Fibroblast of lung (primary cell): Measurements from ENCODE around the gene FOXQ1. TPM values are rescaled to one million over a fixed set of nuclear protein-coding genes. Genes with fewer than 3 reads are reported as not detected.

ENCODE experiments used
- DNase-seq, 2 donors: peaks; one replicate each; pipeline versions ENCODE4 v3.0.0 to v3.0.0-alpha.2; 2010; ENCODE audit warnings: low read depth in 2 of 2
- H2AFZ ChIP-seq: 2 replicates; pipeline ENCODE4 v1.5.1; 2012; ENCODE audit warnings: low read length, control low read depth, inconsistent platforms
- H3K27ac ChIP-seq: 2 replicates; pipeline ENCODE4 v1.5.1; 2011; ENCODE audit warnings: low read length, control low read depth; ENCODE audit not compliant: insufficient read depth
- H3K27me3 ChIP-seq: 2 replicates; pipeline ENCODE4 v1.5.1; 2011; ENCODE audit warnings: mild to moderate bottlenecking, low read length; ENCODE audit not compliant: control insufficient read depth, insufficient read depth
- H3K36me3 ChIP-seq: 2 replicates; pipeline ENCODE4 v1.5.1; 2011; ENCODE audit warnings: low read length; ENCODE audit not compliant: control insufficient read depth, insufficient read depth
- H3K4me1 ChIP-seq: 2 replicates; pipeline ENCODE4 v1.5.1; 2011; ENCODE audit warnings: low read length; ENCODE audit not compliant: control insufficient read depth, insufficient read depth; ENCODE audit errors: extremely low read depth
- H3K4me2 ChIP-seq: 2 replicates; pipeline ENCODE4 v1.5.1; 2011; ENCODE audit warnings: low read length, control low read depth; ENCODE audit not compliant: insufficient read depth; ENCODE audit errors: extremely low read depth
- H3K4me3 ChIP-seq, 4 experiments: fragments of 200-600 bp in 1 of 4; sonication (generic) in 1 of 4; replicated peaks in 1 of 4; 2 replicates each; pipeline ENCODE4 v1.5.1; 2011 to 2016; ENCODE audit warnings: low read length in 4 of 4, low read depth in 3 of 4, mild to moderate bottlenecking in 3 of 4, control low read depth in 2 of 4, inconsistent platforms in 1 of 4, mixed read lengths in 1 of 4; ENCODE audit not compliant: insufficient read depth in 1 of 4; ENCODE audit errors: control extremely low read depth in 1 of 4
- H3K79me2 ChIP-seq: 2 replicates; pipeline ENCODE4 v1.5.1; 2012; ENCODE audit warnings: mild to moderate bottlenecking, low read length, inconsistent platforms; ENCODE audit not compliant: control insufficient read depth, insufficient read depth
- H3K9ac ChIP-seq: 2 replicates; pipeline ENCODE4 v1.5.1; 2011; ENCODE audit warnings: mild to moderate bottlenecking, low read length, control low read depth; ENCODE audit not compliant: insufficient read depth
- H3K9me3 ChIP-seq: 2 replicates; pipeline ENCODE4 v1.5.1; 2012; ENCODE audit warnings: low read depth, low read length; ENCODE audit not compliant: control insufficient read depth, insufficient read depth
- H4K20me1 ChIP-seq: 2 replicates; pipeline ENCODE4 v1.5.1; 2011; ENCODE audit warnings: low read length; ENCODE audit not compliant: control insufficient read depth, insufficient read depth; ENCODE audit errors: extremely low read depth
- CTCF ChIP-seq, 2 donors: IDR thresholded peaks in 1 of 2; conservative IDR thresholded peaks in 1 of 2; 1 replicate in 1 of 2; 2 replicates in 1 of 2; pipeline ENCODE4 v1.5.1; 2011 to 2012; ENCODE audit warnings: low read length in 2 of 2, control low read depth in 1 of 2, inconsistent platforms in 1 of 2, low read depth in 1 of 2, mild to moderate bottlenecking in 1 of 2
- EZH2 ChIP-seq: IDR thresholded peaks from 2 replicates; pipeline ENCODE4 v1.5.1; 2012; ENCODE audit warnings: low read length, control low read depth, mild to moderate bottlenecking; ENCODE audit errors: missing control alignments
- polyA plus RNA-seq, 2 donors: library from polyadenylated mRNA; depleted of rRNA in 1 of 2; stranded (reverse) in 1 of 2; unstranded in 1 of 2; fragments of >200 nt; gene quantifications; 2 replicates each; pipeline ENCODE4 v1.2.1, GENCODE V29; 2011 to 2012; ENCODE audit warnings: missing spikeins in 1 of 2
- total RNA-seq: library from RNA; depleted of rRNA; stranded (reverse); fragments of >200 nt; gene quantifications from 2 replicates; pipeline ENCODE4 v1.2.1, GENCODE V29; 2014

FOXQ1 gene
- total and polyA plus RNA-seq, 2 donors (not counting 1 experiment from before 2014, with no cell fraction given), result 1.8 to 2.0 TPM

DNA sequence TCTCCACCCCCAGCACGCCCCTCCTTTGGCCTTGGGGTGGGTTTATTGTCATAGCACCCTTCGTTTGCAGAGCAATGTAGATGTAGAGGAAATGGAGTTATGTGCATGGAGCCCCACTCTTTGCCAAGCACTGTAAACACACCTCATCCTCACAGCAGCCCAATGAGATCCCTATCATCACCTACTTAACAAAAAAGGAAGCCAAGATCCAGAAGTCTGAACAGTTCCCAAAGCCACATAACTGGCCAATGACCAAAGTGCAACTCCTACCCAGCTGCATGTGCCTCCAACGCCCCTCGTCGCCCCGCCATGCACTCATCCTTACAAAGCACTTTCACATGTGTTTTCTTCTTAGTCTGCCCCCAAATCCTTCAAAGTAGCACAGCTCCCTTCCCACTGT lies 21.8 kb upstream of the FOXQ1 start:
- H3K4me1 ChIP-seq, result peaks cover 14% of the 10 kb centered on the region
- H3K4me2 ChIP-seq, result no peak overlapping the region
- no peaks in the 10 kb centered on the region for H3K36me3 ChIP-seq
- no peaks in the 10 kb centered on the region for H4K20me1 ChIP-seq
- TF ChIP-seq CTCF (conservative IDR thresholded peaks at IDR 0.05 in 1 of 2, IDR thresholded peaks at IDR 0.05 in 1 of 2; ENCODE audit: low read depth in 1 of 2, low read length in 2 of 2), result no peak
- no peak for TF ChIP-seq EZH2
- no peak overlapping the region for H3K27ac ChIP-seq
- no peaks in the 10 kb centered on the region for H3K9me3 ChIP-seq
- H2AFZ ChIP-seq, result no peak overlapping the region
- no peaks in the 10 kb centered on the region for H3K79me2 ChIP-seq
- no peak overlapping the region for H3K9ac ChIP-seq
- DNase-seq, result no peak
- no peaks in the 10 kb centered on the region for H3K27me3 ChIP-seq
- no peak overlapping the region for H3K4me3 ChIP-seq

- Histone ChIP-seq H3K9me3 (no peaks in the 10 kb centered on the region), H3K36me3 (no peaks in the 10 kb centered on the region), H3K79me2 (no peaks in the 10 kb centered on the region), H3K27ac (no peak overlapping the region), H3K4me2 (no peak overlapping the region), H3K9ac (no peak overlapping the region), H3K4me3 (no peak overlapping the region), H2AFZ (no peak overlapping the region), H3K4me1 (peaks cover 9% of the 10 kb centered on the region), H3K27me3 (no peaks in the 10 kb centered on the region), H4K20me1 (no peaks in the 10 kb centered on the region)
- TF ChIP-seq EZH2 (no peak), CTCF (conservative IDR thresholded peaks at IDR 0.05 in 1 of 2, IDR thresholded peaks at IDR 0.05 in 1 of 2; ENCODE audit: low read depth in 1 of 2, low read length in 2 of 2) (no peak)
- no peak for DNase-seq
Measured at GRCh38 chr6:1290805-1291204, 21.1 kb upstream of the FOXQ1 start.

- TF ChIP-seq EZH2 (no peak), CTCF (conservative IDR thresholded peaks at IDR 0.05 in 1 of 2, IDR thresholded peaks at IDR 0.05 in 1 of 2; ENCODE audit: low read depth in 1 of 2, low read length in 2 of 2) (no peak)
- Histone ChIP-seq H3K79me2 (no peaks in the 10 kb centered on the region), H3K27me3 (no peaks in the 10 kb centered on the region), H3K27ac (no peak overlapping the region), H3K36me3 (no peaks in the 10 kb centered on the region), H3K4me1 (peaks cover 7% of the 10 kb centered on the region), H3K4me3 (no peak overlapping the region), H3K9ac (no peak overlapping the region), H3K9me3 (no peaks in the 10 kb centered on the region), H3K4me2 (no peak overlapping the region), H4K20me1 (no peaks in the 10 kb centered on the region), H2AFZ (no peak overlapping the region)
- DNase-seq, result no peak
Measured at GRCh38 chr6:1291381-1291780, 20.5 kb upstream of the FOXQ1 start.
